OCI-LY3 (cell line): ENCODE results near the gene EPHA2.

ENCODE experiments used
- CTCF ChIP-seq: fragments of 200-600, 300-600 bp; sonication (generic); IDR thresholded peaks from 2 replicates; pipeline ENCODE4 v1.5.1; 2014; ENCODE audit warnings: antibody characterized with exemption, low read length, low read depth
- EZH2phosphoT487 ChIP-seq: fragments of 200-600 bp; shearing (Covaris generic); IDR thresholded peaks from 2 replicates; pipeline ENCODE4 v1.6.1; 2018; ENCODE audit warnings: antibody characterized with exemption, mixed run types, low read depth

GRCh38 chr1:16205334-16205671 is 49.4 kb upstream of the EPHA2 start:
- TF ChIP-seq CTCF (no peak), EZH2phosphoT487 (no peak)
